HCT116 (cell line): ENCODE results near the gene IZUMO4. TPM values are rescaled to one million over a fixed set of nuclear protein-coding genes. Genes with fewer than 3 reads are reported as not detected.

Experiments
- ATAC-seq: fragments of 200-7000 bp; cut with Tn5 transposase; 2 replicates; pipeline ENCODE4 v1.9.1; 2020; ENCODE audit warnings: mild to moderate bottlenecking, moderate library complexity
- BruUV-seq: library from RNA; stranded (reverse); fragments of 400-500 nt; replicated peaks from 2 replicates; lab custom pipeline; 2021; lab: Mats Ljungman, UMichigan
- CTCF ChIA-PET: fragments of 300-600 bp; sonication (Branson Sonifier 250); formaldehyde crosslinking; loops from one replicate; lab custom pipeline; 2021; ENCODE audit warnings: antibody characterized with exemption; lab: Charles Lee
- POLR2A ChIA-PET: fragments of 300-600, 350-600 bp; sonication (Branson Sonifier 250); formaldehyde crosslinking; loops from one replicate; lab custom pipeline; 2021; ENCODE audit warnings: antibody characterized with exemption; lab: Charles Lee
- RAD21 ChIA-PET, 2 experiments: fragments of 300-600 bp; sonication (Branson Sonifier 250); formaldehyde crosslinking; loops; one replicate each; lab custom pipeline; 2023; ENCODE audit warnings: low total read pairs in 2 of 2; ENCODE audit not compliant: uncharacterized antibody in 2 of 2, unreplicated experiment in 2 of 2, low non-redundant PET in 1 of 2; lab: Charles Lee
- DNase-seq: peaks from one replicate; pipeline ENCODE4 v3.0.0-alpha.2; 2010; ENCODE audit warnings: low read depth, low spot score
- H2AFZ ChIP-seq: fragments of 200-600 bp; shearing (Covaris generic), sonication (generic); 2 replicates; pipeline ENCODE4 v1.6.1; 2017; ENCODE audit warnings: low read depth, mixed run types, mixed read lengths, antibody characterized with exemption, low read length; ENCODE audit not compliant: poor library complexity, severe bottlenecking
- H3K27ac ChIP-seq: 2 replicates; pipeline ENCODE4 v1.5.1; 2012; ENCODE audit warnings: low read depth, low read length
- H3K27me3 ChIP-seq: fragments of 200-600 bp; sonication (generic); 2 replicates; pipeline ENCODE4 v1.6.1; 2016; ENCODE audit warnings: mixed run types, low read length, mixed read lengths; ENCODE audit not compliant: insufficient read depth
- H3K36me3 ChIP-seq, 2 experiments: fragments of 200-500 bp in 1 of 2; fragments of 200-600 bp in 1 of 2; sonication (Bioruptor generic) in 1 of 2; sonication (generic) in 1 of 2; 2 replicates each; pipeline versions ENCODE4 v1.5.1 to v1.6.1; 2014 to 2016; ENCODE audit warnings: low read length in 2 of 2, inconsistent platforms in 1 of 2, mixed read lengths in 1 of 2, mixed run types in 1 of 2; ENCODE audit not compliant: insufficient read depth in 2 of 2, control insufficient read depth in 1 of 2
- H3K4me1 ChIP-seq, 2 experiments: fragments of 200-600 bp in 1 of 2; sonication (generic) in 1 of 2; 2 replicates each; pipeline versions ENCODE4 v1.5.1 to v1.6.1; 2012 to 2017; ENCODE audit warnings: low read length in 2 of 2, inconsistent platforms in 1 of 2, mild to moderate bottlenecking in 1 of 2, mixed read lengths in 1 of 2, mixed run types in 1 of 2, moderate library complexity in 1 of 2; ENCODE audit not compliant: insufficient read depth in 2 of 2, control insufficient read depth in 1 of 2
- H3K4me2 ChIP-seq: fragments of 200-600 bp; sonication (generic); 2 replicates; pipeline ENCODE4 v1.6.1; 2017; ENCODE audit warnings: mixed run types, low read length, mixed read lengths
- H3K4me3 ChIP-seq, 2 experiments: fragments of 200-600 bp in 1 of 2; sonication (generic) in 1 of 2; replicated peaks in 1 of 2; 2 replicates each; pipeline ENCODE4 v1.5.1; 2011 to 2016; ENCODE audit warnings: low read length in 2 of 2, control low read depth in 1 of 2, low read depth in 1 of 2, mild to moderate bottlenecking in 1 of 2, mixed read lengths in 1 of 2, mixed run types in 1 of 2
- H3K79me2 ChIP-seq: fragments of 200-600 bp; sonication (generic); 2 replicates; pipeline ENCODE4 v1.6.1; 2017; ENCODE audit warnings: mild to moderate bottlenecking, mixed run types, low read length, moderate library complexity, mixed read lengths; ENCODE audit not compliant: insufficient read depth
- H3K9ac ChIP-seq: fragments of 200-600 bp; sonication (generic); 2 replicates; pipeline ENCODE4 v1.6.1; 2016; ENCODE audit warnings: low read length, mixed read lengths
- H3K9me2 ChIP-seq: fragments of 200-600 bp; sonication (generic), shearing (Covaris generic); 2 replicates; pipeline ENCODE4 v1.6.1; 2017; ENCODE audit warnings: mixed run types, mild to moderate bottlenecking, moderate library complexity; ENCODE audit not compliant: insufficient read depth
- H3K9me3 ChIP-seq, 2 experiments: fragments of 200-500 bp in 1 of 2; fragments of 200-600 bp in 1 of 2; sonication (Bioruptor generic) in 1 of 2; sonication (generic) in 1 of 2; 2 replicates each; pipeline ENCODE4 v1.6.1; 2014 to 2017; ENCODE audit warnings: low read length in 2 of 2, mixed read lengths in 2 of 2, inconsistent platforms in 1 of 2, low read depth in 1 of 2, mild to moderate bottlenecking in 1 of 2, mixed run types in 1 of 2, moderate library complexity in 1 of 2; ENCODE audit not compliant: control insufficient read depth in 1 of 2, insufficient read depth in 1 of 2
- H4K20me1 ChIP-seq: fragments of 200-600 bp; sonication (generic), shearing (Covaris generic); 2 replicates; pipeline ENCODE4 v1.6.1; 2017; ENCODE audit warnings: mixed run types, mild to moderate bottlenecking, moderate library complexity; ENCODE audit not compliant: insufficient read depth
- CBX3 ChIP-seq: IDR thresholded peaks from 2 replicates; pipeline ENCODE4 v1.6.1; 2012; ENCODE audit warnings: low read depth
- EZH2phosphoT487 ChIP-seq: fragments of 200-600 bp; IDR thresholded peaks from 2 replicates; pipeline ENCODE4 v1.6.1; 2018; ENCODE audit warnings: antibody characterized with exemption, borderline replicate concordance
- JUND ChIP-seq: IDR thresholded peaks from 2 replicates; pipeline ENCODE4 v1.6.1; 2012
- POLR2AphosphoS5 ChIP-seq: IDR thresholded peaks from 2 replicates; pipeline ENCODE4 v1.6.1; 2011; ENCODE audit warnings: mild to moderate bottlenecking, low read depth, low read length, moderate library complexity
- SIN3A ChIP-seq: IDR thresholded peaks from 2 replicates; pipeline ENCODE4 v1.6.1; 2012; ENCODE audit warnings: low read depth
- TCF7L2 ChIP-seq: IDR thresholded peaks from 2 replicates; pipeline ENCODE4 v1.7.0; 2011; ENCODE audit warnings: borderline replicate concordance, inconsistent platforms; ENCODE audit not compliant: insufficient read depth, insufficient read length; ENCODE audit errors: extremely low read depth
- ZBTB33 ChIP-seq: IDR thresholded peaks from 2 replicates; pipeline ENCODE4 v1.6.1; 2011; ENCODE audit warnings: mild to moderate bottlenecking, low read length, moderate library complexity; ENCODE audit not compliant: insufficient replicate concordance; ENCODE audit errors: extremely low read depth
- intact Hi-C: fragments of 100-400 bp; cut with micrococcal nuclease; formaldehyde crosslinking; loops from 2 replicates; pipeline ENCODE4 v1.10.0; 2022
- total RNA-seq: library from RNA; stranded (reverse); gene quantifications from one replicate; pipeline ENCODE4 v1.2.1, GENCODE V29; 2021; ENCODE audit not compliant: unreplicated experiment
- TF ChIP-seq, protein P1 (sequence below): IDR thresholded peaks from 2 replicates; pipeline ENCODE4 v1.6.1; 2012
- TF ChIP-seq, protein P2 (sequence below): IDR thresholded peaks from 2 replicates; pipeline ENCODE4 v1.6.1; 2012; ENCODE audit warnings: low read depth
- TF ChIP-seq, protein P3 (sequence below): IDR thresholded peaks from 2 replicates; pipeline ENCODE4 v1.6.1; 2012

Gene IZUMO4
- total RNA-seq, 1 experiment from 2014 or later, result 6.1 TPM

DNA sequence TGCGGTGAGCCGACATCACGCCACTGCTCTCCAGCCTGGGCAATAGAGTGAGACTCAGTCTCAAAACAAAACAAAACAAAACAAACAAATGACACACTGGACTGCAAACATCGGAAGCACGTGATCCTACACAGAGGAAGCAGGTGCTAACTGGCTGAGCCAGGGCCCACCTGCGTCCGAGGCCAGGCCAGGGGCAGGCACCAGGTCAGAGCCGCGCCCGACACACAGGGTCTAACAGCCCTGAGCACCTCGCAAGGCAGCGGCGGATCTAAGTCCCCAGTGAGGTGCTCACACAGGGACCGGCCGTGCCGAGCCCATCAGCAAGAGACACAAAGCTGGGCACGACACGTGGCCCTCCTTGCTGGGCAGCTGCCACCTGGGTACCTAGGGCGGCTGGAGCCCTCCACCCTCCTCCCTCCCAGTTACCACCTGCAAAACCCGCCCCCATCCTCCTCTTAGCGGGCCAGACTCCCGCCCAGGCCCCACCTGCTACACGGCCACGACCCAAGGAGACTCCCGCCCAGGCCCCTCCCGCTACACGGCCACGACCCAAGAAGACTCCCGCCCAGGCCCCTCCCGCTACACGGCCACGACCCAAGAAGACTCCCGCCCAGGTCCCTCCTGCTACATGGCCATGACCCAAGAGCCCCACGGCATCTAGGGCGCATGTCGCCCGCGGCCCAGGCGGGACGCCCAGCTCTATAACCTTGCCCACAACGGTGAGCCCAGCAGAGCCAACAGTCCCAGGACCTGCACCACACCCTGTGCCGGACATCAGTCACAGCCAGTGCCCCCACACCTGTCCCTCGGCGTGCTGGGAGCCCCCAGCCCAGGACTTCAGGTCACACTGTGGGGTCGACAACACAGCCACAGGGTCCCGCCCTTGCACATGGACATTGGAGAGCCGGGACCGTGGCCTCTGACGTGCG, 39.0 kb downstream of the IZUMO4 start:
- ChIA-PET POLR2A (no interaction called here), CTCF (no interaction called here), RAD21 (no interaction called here)
- Histone ChIP-seq H2AFZ (no peak overlapping the region), H3K4me3 (no peak overlapping the region), H3K9me2 (no peaks in the 10 kb centered on the region), H3K9ac (no peak overlapping the region), H4K20me1 (no peaks in the 10 kb centered on the region), H3K9me3 (no peaks in the 10 kb centered on the region), H3K36me3 (peaks cover 17 to 45% of the 10 kb centered on the region in 2 experiments), H3K27ac (no peak overlapping the region), H3K4me1 (no peaks in the 10 kb centered on the region), H3K4me2 (no peak overlapping the region), H3K27me3 (no peaks in the 10 kb centered on the region), H3K79me2 (peaks cover 76% of the 10 kb centered on the region)
- TF ChIP-seq CBX3 (no peak), POLR2AphosphoS5 (no peak), ZBTB33 (no peak), EZH2phosphoT487 (no peak), TCF7L2 (no peak), SIN3A (no peak), JUND (no peak)
- TF ChIP-seq, protein P1, sequence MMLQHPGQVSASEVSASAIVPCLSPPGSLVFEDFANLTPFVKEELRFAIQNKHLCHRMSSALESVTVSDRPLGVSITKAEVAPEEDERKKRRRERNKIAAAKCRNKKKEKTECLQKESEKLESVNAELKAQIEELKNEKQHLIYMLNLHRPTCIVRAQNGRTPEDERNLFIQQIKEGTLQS, result no peak
- TF ChIP-seq, protein P2, sequence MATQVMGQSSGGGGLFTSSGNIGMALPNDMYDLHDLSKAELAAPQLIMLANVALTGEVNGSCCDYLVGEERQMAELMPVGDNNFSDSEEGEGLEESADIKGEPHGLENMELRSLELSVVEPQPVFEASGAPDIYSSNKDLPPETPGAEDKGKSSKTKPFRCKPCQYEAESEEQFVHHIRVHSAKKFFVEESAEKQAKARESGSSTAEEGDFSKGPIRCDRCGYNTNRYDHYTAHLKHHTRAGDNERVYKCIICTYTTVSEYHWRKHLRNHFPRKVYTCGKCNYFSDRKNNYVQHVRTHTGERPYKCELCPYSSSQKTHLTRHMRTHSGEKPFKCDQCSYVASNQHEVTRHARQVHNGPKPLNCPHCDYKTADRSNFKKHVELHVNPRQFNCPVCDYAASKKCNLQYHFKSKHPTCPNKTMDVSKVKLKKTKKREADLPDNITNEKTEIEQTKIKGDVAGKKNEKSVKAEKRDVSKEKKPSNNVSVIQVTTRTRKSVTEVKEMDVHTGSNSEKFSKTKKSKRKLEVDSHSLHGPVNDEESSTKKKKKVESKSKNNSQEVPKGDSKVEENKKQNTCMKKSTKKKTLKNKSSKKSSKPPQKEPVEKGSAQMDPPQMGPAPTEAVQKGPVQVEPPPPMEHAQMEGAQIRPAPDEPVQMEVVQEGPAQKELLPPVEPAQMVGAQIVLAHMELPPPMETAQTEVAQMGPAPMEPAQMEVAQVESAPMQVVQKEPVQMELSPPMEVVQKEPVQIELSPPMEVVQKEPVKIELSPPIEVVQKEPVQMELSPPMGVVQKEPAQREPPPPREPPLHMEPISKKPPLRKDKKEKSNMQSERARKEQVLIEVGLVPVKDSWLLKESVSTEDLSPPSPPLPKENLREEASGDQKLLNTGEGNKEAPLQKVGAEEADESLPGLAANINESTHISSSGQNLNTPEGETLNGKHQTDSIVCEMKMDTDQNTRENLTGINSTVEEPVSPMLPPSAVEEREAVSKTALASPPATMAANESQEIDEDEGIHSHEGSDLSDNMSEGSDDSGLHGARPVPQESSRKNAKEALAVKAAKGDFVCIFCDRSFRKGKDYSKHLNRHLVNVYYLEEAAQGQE, result no peak
- TF ChIP-seq, protein P3, sequence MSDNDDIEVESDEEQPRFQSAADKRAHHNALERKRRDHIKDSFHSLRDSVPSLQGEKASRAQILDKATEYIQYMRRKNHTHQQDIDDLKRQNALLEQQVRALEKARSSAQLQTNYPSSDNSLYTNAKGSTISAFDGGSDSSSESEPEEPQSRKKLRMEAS, result no peak
- ATAC-seq (no peak), DNase-seq (no peak)
- intact Hi-C loops, result no loop called here
- TSS peak; percentile 40 for BruUV-seq
